GM23248 (cell line): Measurements from ENCODE around the gene CBFA2T3.

Experiments
- EZH2 ChIP-seq: fragments of 200-600 bp; sonication (generic); IDR thresholded peaks from 2 replicates; pipeline ENCODE4 v1.6.1; 2018; ENCODE audit warnings: antibody characterized with exemption, mild to moderate bottlenecking; ENCODE audit not compliant: insufficient read depth, poor library complexity, severe bottlenecking
- EZH2phosphoT487 ChIP-seq: fragments of 200-600 bp; sonication (generic); IDR thresholded peaks from 2 replicates; pipeline ENCODE4 v1.6.1; 2018; ENCODE audit warnings: antibody characterized with exemption, moderate library complexity, mild to moderate bottlenecking, low read depth; ENCODE audit not compliant: insufficient read depth

- no peak for TF ChIP-seq EZH2phosphoT487
- no peak for TF ChIP-seq EZH2
Observed at GRCh38 chr16:88855176-88855575, 121.8 kb downstream of the CBFA2T3 start.
